IPS DF 19.7 (cell line): ENCODE results near the gene NSUN2.

Experiments used
- DNase-seq: peaks from one replicate; pipeline ENCODE4 v3.0.0-alpha.2; 2013; ENCODE audit warnings: low read depth, low spot score

Gene NSUN2

GRCh38 chr5:6557807-6558575, 74.9 kb downstream of the NSUN2 start:
- DNase-seq = no peak

- no peak for DNase-seq
Measured at GRCh38 chr5:6556802-6557102, 76.1 kb downstream of the NSUN2 start.

- no peak for DNase-seq
Measured at GRCh38 chr5:6556089-6556801, 76.6 kb downstream of the NSUN2 start.

- no peak for DNase-seq
Measured at GRCh38 chr5:6554812-6555211, 78.0 kb downstream of the NSUN2 start.

GRCh38 chr5:6553972-6554371, 78.9 kb downstream of the NSUN2 start:
- DNase-seq = no peak

- DNase-seq = no peak
Measured at GRCh38 chr5:6552612-6553011, 80.2 kb downstream of the NSUN2 start.

- no peak for DNase-seq
Measured at GRCh38 chr5:6551955-6552313, 80.9 kb downstream of the NSUN2 start.

GRCh38 chr5:6551287-6551954, 81.4 kb downstream of the NSUN2 start:
- DNase-seq = no peak

- no peak for DNase-seq
Measured at GRCh38 chr5:6550628-6551027, 82.2 kb downstream of the NSUN2 start.
